Progenitor cell of endocrine pancreas (in vitro differentiated cells): Measurements from ENCODE around the gene SPATA6. TPM values are rescaled to one million over a fixed set of nuclear protein-coding genes. Genes with fewer than 3 reads are reported as not detected.

Experiments
- DNase-seq: peaks from one replicate; pipeline ENCODE4 v3.0.0; 2021; ENCODE audit warnings: low spot score; ENCODE audit not compliant: unreplicated experiment
- H3K27ac Mint-ChIP-seq: 2 replicates; pipeline ENCODE4 v1.8.0; 2021; ENCODE audit warnings: mild to moderate bottlenecking, moderate library complexity, mixed read lengths
- H3K27me3 Mint-ChIP-seq: 2 replicates; pipeline ENCODE4 v1.8.0; 2021; ENCODE audit warnings: mixed read lengths
- H3K36me3 Mint-ChIP-seq: 2 replicates; pipeline ENCODE4 v1.8.0; 2022; ENCODE audit warnings: mixed read lengths; ENCODE audit not compliant: insufficient read depth
- H3K4me1 Mint-ChIP-seq: 2 replicates; pipeline ENCODE4 v1.8.0; 2021; ENCODE audit warnings: low read depth, mixed read lengths
- H3K4me3 Mint-ChIP-seq: 2 replicates; pipeline ENCODE4 v1.8.0; 2021; ENCODE audit warnings: low read depth, mild to moderate bottlenecking, moderate library complexity, mixed read lengths
- H3K9me3 Mint-ChIP-seq: 2 replicates; pipeline ENCODE4 v1.8.0; 2021; ENCODE audit warnings: low read depth, mixed read lengths
- CTCF ChIP-seq: fragments of 200-600 bp; sonication (generic); IDR thresholded peaks from one replicate; pipeline ENCODE4 v1.5.0; 2021; ENCODE audit warnings: antibody characterized with exemption, mild to moderate bottlenecking; ENCODE audit not compliant: unreplicated experiment
- total RNA-seq: library from RNA; stranded (reverse); gene quantifications from 2 replicates; pipeline ENCODE4 v1.2.1, GENCODE V29; 2021

The SPATA6 gene
- total RNA-seq, 1 donor from 2014 or later, result 24.3 TPM

DNA sequence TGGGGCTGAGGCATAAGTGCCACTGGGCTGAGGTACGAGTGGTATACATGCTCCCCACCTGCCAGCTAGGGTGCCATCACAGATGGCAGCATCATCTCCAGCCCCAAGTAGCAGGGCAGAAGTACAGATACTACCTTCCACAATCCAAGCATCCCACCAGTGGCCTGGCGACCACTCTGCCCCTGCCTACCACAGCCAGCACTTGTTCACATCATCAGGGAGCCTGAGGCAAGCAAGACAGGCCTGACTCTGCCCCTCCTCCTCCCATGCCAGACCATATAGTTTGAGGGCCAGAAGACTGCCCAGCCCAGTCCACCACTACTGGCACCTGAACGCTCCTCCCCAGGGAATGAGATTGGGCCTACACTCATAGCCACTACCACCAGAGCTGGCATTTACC, 84.6 kb downstream of the SPATA6 start:
- H3K4me1 Mint-ChIP-seq, result no peaks in the 10 kb centered on the region
- peaks cover 3% of the 10 kb centered on the region for H3K9me3 Mint-ChIP-seq
- DNase-seq, result no peak
- no peak overlapping the region for H3K4me3 Mint-ChIP-seq
- no peaks in the 10 kb centered on the region for H3K27me3 Mint-ChIP-seq
- no peak for TF ChIP-seq CTCF
- peaks cover 14% of the 10 kb centered on the region for H3K36me3 Mint-ChIP-seq
- H3K27ac Mint-ChIP-seq, result no peak overlapping the region

- H3K27ac Mint-ChIP-seq, result peak overlapping the region; percentile 30
- H3K9me3 Mint-ChIP-seq, result peaks cover 48% of the 10 kb centered on the region
- TF ChIP-seq CTCF, result no peak
- peaks cover 16% of the 10 kb centered on the region for H3K4me1 Mint-ChIP-seq
- no peaks in the 10 kb centered on the region for H3K27me3 Mint-ChIP-seq
- no peak for DNase-seq
- H3K36me3 Mint-ChIP-seq, result peaks cover 57% of the 10 kb centered on the region
- H3K4me3 Mint-ChIP-seq, result peak overlapping the region; percentile 4
Observed at GRCh38 chr1:48374785-48375184, 97.2 kb downstream of the SPATA6 start.

GRCh38 chr1:48371598-48371997, 100.4 kb downstream of the SPATA6 start:
- H3K27ac Mint-ChIP-seq, result no peak overlapping the region
- peaks cover 48% of the 10 kb centered on the region for H3K36me3 Mint-ChIP-seq
- no peak for DNase-seq
- peaks cover 37% of the 10 kb centered on the region for H3K9me3 Mint-ChIP-seq
- H3K4me3 Mint-ChIP-seq, result no peak overlapping the region
- H3K27me3 Mint-ChIP-seq, result no peaks in the 10 kb centered on the region
- TF ChIP-seq CTCF, result no peak
- peaks cover 14% of the 10 kb centered on the region for H3K4me1 Mint-ChIP-seq

GRCh38 chr1:48362901-48363300, 109.1 kb downstream of the SPATA6 start:
- Mint-ChIP-seq H3K9me3 (peaks cover 14% of the 10 kb centered on the region), H3K27me3 (no peaks in the 10 kb centered on the region), H3K4me3 (no peak overlapping the region), H3K27ac (no peak overlapping the region), H3K36me3 (peaks cover 12% of the 10 kb centered on the region), H3K4me1 (no peaks in the 10 kb centered on the region)
- no peak for DNase-seq
- no peak for TF ChIP-seq CTCF

DNA sequence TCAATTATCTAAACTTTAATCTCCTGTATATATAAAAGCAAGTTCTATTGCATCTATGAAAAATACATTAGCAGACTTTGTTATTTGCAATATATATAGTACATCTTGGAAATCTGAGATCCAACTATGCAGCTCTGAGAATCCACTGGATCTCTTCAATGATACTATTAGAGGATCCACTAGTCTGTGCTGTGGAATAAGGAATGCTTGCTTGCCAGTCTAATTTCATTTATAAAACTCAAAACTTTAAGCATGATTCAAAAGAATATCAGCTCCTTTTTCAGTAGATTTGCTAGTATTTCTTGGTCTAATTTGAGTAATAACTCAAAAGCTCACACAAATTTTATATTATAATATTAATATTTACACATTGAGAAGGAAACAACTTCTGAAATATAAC, 115.1 kb downstream of the SPATA6 start:
- H3K36me3 Mint-ChIP-seq, result peaks cover 7% of the 10 kb centered on the region
- no peak for DNase-seq
- TF ChIP-seq CTCF, result no peak
- H3K27me3 Mint-ChIP-seq, result no peaks in the 10 kb centered on the region
- H3K4me3 Mint-ChIP-seq, result no peak overlapping the region
- H3K4me1 Mint-ChIP-seq, result no peaks in the 10 kb centered on the region
- H3K9me3 Mint-ChIP-seq, result peaks cover 5% of the 10 kb centered on the region
- no peak overlapping the region for H3K27ac Mint-ChIP-seq
